ENCODE data around the gene NTRK2.

Gene NTRK2

DNA sequence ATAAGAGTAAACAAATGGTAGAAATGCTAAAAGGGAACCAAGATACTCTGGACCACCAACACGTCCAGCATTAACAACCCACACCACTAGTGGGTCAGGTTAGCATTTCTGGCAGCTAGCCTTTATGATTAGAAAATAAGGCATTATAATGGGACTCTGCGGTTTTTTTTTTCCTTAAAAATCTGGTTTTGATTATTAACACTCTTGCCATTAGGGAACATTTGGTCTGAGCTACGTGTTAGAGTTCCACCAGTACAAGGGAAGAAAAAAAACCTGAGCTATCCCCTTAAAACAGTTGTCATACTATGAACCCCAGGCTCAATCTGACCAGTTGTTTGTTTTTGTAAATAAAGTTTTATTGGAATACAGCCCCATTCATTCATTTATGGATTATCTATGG, 110.4 kb downstream of the NTRK2 start:
- DNase-seq (ENCODE audit: low read depth, low spot score), result no peak

- no peak for DNase-seq (ENCODE audit: low read depth, low spot score)
Measured at GRCh38 chr9:84780385-84780784, 110.9 kb downstream of the NTRK2 start.

- DNase-seq (ENCODE audit: low read depth, low spot score), result no peak
Measured at GRCh38 chr9:84781458-84781857, 111.9 kb downstream of the NTRK2 start.

DNA sequence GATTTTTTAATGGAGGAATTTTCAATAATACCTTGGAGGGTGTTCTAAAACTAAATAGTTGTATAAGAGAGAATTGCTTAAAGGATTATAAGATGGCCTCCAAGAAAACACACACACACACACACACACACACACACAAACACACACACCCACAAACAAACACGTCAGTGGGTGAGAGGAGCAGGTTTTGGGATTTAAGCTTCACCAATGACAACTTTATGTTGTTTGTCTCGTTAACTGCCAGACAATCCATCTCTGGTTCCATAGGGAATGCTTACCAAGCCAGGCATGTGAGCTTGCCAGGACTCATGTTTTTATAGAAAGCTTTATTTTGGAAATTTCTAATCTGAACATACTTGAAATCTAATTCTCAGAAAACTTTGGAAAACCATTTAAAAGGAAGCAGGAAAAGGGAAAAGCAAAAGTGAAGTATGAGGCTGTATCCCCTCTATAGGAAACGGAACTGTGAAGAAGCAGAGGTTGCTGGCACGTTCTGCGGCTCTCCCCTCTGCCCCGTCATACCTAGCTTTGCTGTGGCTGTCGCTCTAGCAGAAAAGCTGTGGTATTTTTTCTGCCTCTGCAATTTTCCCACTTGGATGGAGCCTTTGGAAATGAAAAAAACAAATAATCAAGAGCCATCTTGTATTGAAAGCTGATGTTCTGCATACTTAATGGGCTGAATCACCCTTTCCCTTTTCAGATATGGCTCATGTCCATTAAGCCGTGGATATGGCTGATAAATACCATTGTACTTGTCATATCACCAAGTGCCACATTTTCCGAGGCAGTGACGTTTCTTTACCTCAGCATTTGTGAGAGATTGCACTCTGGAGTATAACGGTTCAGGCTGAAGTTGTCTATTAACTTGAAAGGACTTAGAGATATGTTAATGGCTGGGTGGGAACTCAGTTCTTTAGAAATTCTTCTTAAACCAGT, 112.7 kb downstream of the NTRK2 start:
- DNase-seq (ENCODE audit: low read depth, low spot score), result no peak

- DNase-seq (ENCODE audit: low read depth, low spot score), result no peak
Measured at GRCh38 chr9:84785792-84786547, 116.4 kb downstream of the NTRK2 start.

DNA sequence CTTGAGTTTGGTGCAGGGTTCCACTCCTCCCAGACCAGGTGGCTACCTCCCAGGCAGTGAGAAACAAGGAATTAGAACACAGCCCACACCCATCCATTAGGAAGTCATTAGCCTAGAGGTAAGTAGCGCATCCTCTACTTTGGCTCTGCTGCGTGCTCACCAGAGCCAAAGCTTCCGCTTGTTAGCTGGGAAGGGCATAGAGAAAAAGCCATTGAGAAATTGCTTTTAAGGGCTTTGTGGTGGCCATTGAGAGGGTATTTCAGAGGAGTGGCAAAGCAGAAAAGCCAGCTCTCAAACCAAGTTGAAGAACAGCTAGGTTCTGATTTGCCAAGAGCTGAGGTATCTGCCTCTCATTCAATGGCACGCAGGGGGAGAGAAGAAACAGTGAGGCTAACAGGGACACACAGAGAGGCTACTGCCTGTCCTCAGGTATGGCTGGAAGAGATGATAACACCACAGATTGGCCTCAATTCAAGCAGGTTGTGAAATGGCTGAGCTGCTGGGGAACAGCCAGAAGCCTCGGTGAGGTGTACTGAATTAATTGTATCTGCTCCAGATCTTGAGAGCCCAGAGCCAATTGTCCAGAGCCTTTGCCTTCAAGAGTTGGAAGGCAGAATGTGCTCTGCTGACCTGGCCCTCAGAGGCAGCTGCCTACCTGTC, 119.4 kb downstream of the NTRK2 start:
- no peak for DNase-seq (ENCODE audit: low read depth, low spot score)

DNA sequence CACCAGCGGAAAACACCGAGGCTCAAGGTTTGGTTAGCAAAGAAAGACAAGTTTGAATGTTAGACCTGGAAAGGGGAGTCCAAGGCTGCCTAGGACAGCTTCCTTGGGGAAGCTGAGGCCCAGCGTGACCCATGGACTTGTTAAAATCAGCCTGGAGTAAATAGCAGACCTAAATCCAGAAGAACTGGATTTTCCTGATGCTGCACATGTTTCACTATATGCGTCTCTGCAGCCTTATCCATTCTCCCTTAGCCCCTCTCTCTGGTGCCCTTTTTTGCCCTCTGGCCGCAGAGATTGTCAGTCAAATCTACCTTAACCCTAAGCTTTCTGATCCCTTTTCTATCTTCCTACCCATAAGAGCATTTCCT, 119.9 kb downstream of the NTRK2 start:
- peak; percentile 58 for DNase-seq (ENCODE audit: low read depth, low spot score)

GRCh38 chr9:84791643-84792042, 122.1 kb downstream of the NTRK2 start:
- no peak for DNase-seq (ENCODE audit: low read depth, low spot score)

GRCh38 chr9:84793251-84793650, 123.7 kb downstream of the NTRK2 start:
- no peak for DNase-seq (ENCODE audit: low read depth, low spot score)

- no peak for DNase-seq (ENCODE audit: low read depth, low spot score)
Measured at GRCh38 chr9:84794981-84795637, 125.6 kb downstream of the NTRK2 start.

GRCh38 chr9:84796404-84796803, 126.9 kb downstream of the NTRK2 start:
- no peak for DNase-seq (ENCODE audit: low read depth, low spot score)

GRCh38 chr9:84799251-84799650, 129.7 kb downstream of the NTRK2 start:
- no peak for DNase-seq (ENCODE audit: low read depth, low spot score)

- no peak for DNase-seq (ENCODE audit: low read depth, low spot score)
Measured at GRCh38 chr9:84804951-84805694, 135.6 kb downstream of the NTRK2 start.

GRCh38 chr9:84807431-84807830, 137.9 kb downstream of the NTRK2 start:
- DNase-seq (ENCODE audit: low read depth, low spot score), result no peak

GRCh38 chr9:84807870-84808390, 138.4 kb downstream of the NTRK2 start:
- DNase-seq (ENCODE audit: low read depth, low spot score), result no peak

GRCh38 chr9:84808416-84808815, 138.9 kb downstream of the NTRK2 start:
- DNase-seq (ENCODE audit: low read depth, low spot score), result no peak

DNA sequence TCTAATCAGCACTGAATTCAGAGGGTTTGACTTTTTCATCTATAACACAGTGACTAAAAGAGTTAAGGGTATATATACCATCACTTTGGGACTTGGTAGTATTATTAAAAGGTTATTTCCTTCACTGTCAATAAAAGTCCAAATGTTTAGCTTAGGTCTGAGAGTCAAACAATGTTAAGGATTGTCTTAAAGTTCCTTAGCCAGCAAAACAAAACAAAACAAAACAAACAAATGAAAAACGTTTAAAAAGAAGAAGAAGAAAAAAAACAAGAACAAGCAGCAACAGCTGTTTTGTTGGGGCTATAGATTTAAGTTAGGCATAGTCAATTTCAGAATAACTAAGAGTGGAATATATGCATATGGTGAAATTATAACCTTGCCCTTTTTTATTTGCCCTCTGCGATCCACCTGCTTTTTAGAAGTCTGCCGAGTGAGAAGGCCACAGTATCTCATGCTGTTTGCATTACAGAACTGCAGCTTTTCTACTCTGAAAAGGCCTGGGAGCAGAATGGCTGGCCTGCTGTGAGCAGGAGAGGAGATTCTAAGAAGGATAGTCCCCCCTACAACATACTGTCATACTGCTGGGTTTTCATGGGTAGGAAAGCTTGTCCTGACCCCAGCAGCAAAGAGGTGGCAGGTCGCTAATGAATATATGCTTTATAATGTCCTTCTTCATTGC, 141.7 kb downstream of the NTRK2 start:
- no peak for DNase-seq (ENCODE audit: low read depth, low spot score)

DNA sequence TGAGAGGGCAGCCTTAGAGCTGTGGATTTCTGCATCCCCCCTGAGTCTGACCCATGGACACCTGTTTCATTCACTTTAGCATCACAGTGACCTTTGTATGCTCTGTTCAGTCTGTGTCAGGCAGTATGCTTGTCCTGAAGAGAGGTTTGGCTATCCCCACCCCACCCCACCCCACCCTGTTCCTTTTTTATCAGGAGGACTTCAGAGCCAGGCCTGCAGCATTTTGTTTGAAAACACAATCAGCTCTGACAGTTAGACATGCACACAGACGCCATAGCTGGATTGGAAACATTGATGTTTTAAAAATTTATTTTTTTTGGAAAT, 142.2 kb downstream of the NTRK2 start:
- DNase-seq (ENCODE audit: low read depth, low spot score), result no peak

DNA sequence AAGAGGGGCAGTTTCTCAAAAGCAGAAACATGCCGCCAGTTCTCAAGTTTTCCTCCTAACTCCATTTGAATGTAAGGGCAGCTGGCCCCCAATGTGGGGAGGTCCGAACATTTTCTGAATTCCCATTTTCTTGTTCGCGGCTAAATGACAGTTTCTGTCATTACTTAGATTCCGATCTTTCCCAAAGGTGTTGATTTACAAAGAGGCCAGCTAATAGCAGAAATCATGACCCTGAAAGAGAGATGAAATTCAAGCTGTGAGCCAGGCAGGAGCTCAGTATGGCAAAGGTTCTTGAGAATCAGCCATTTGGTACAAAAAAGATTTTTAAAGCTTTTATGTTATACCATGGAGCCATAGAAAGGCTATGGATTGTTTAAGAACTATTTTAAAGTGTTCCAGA, 142.8 kb downstream of the NTRK2 start:
- no peak for DNase-seq (ENCODE audit: low read depth, low spot score)

GRCh38 chr9:84812847-84813246, 143.3 kb downstream of the NTRK2 start:
- DNase-seq (ENCODE audit: low read depth, low spot score), result no peak
